Testis (tissue), 3 donors: ENCODE measurements around the gene DTNB. TPM values are rescaled to one million over a fixed set of nuclear protein-coding genes. Genes with fewer than 3 reads are reported as not detected.

Experiments used
- DNase-seq: peaks from one replicate; pipeline ENCODE4 v3.0.0-alpha.2; 2019
- H3K27ac ChIP-seq, 2 donors: fragments of 200-600 bp; sonication (generic); one replicate each; pipeline ENCODE4 v1.5.1; 2019
- H3K27me3 ChIP-seq: fragments of 200-600 bp; sonication (generic); one replicate; pipeline ENCODE4 v1.5.1; 2019
- H3K36me3 ChIP-seq: fragments of 200-600 bp; sonication (generic); one replicate; pipeline ENCODE4 v1.5.1; 2017; ENCODE audit warnings: low read depth; ENCODE audit errors: missing control alignments
- H3K4me1 ChIP-seq: fragments of 200-600 bp; sonication (generic); one replicate; pipeline ENCODE4 v1.5.1; 2019
- H3K4me3 ChIP-seq, 2 donors: fragments of 200-600 bp; sonication (generic); one replicate each; pipeline ENCODE4 v1.5.1; 2017 to 2019
- H3K9me3 ChIP-seq: fragments of 200-600 bp; sonication (generic); one replicate; pipeline ENCODE4 v1.5.1; 2017
- POLR2A ChIP-seq: fragments of 450-650 bp; IDR thresholded peaks from one replicate; pipeline ENCODE4 v1.6.1; 2017; ENCODE audit warnings: antibody characterized with exemption, mild to moderate bottlenecking, moderate library complexity
- WGBS, 2 donors: methylation state at CpG; one replicate each; pipeline ENCODE4 v1.1.5; 2018; 5-methylcytosine and 5-hydroxymethylcytosine counted together
- intact Hi-C: fragments of 100-400 bp; cut with DNase I; formaldehyde crosslinking; loops from one replicate; pipeline ENCODE4 v1.15.1; 2023; ENCODE audit warnings: low total_unique reads
- polyA plus RNA-seq: library from polyadenylated mRNA; stranded (reverse); fragments of 350-450 nt; fragmentation: Illumina TruSeq; extraction: RNeasy Lipid Tissue Mini Kit (QIAGEN cat#74804); gene quantifications from one replicate; pipeline ENCODE4 v1.2.3, GENCODE V29; 2014; ENCODE audit warnings: low read depth, low replicate concordance; ENCODE audit not compliant: insufficient read depth
- total RNA-seq, 2 donors: library from RNA; depleted of rRNA; stranded (reverse); fragments of >200 nt; gene quantifications; one replicate each; pipeline ENCODE4 v1.2.3, GENCODE V29; 2016
- TF ChIP-seq, protein P1 (sequence below), 3 experiments: fragments of 450-650 bp in 2 of 3; fragments of 200-600 bp in 1 of 3; sonication (generic) in 1 of 3; IDR thresholded peaks; one replicate each; pipeline ENCODE4 v1.5.1; 2016 to 2019; ENCODE audit warnings: antibody characterized with exemption in 3 of 3, mild to moderate bottlenecking in 2 of 3, moderate library complexity in 1 of 3

DTNB gene
- total and polyA plus RNA-seq, 3 donors from 2014 or later = 21.9 to 47.3 (median 45.1) TPM

DNA sequence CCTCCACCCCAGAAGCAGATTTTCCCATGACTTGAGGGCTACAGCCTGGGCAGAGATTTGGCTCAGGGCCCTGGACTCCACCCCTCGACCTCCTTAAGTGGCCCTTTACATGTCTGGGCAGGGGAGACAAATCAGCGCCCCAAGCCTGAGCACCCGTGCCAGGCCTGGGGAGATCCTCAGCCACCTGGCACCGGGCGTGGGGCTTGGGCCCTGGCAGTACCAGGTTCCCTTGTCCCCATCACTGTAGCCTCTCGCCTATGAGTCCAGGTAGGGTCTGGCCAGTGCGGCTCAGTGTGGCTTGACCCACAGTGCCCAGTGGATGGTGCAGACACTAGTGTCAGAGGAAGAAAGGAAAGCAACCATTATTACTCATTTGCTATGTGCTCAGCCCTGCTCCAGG is 309.6 kb downstream of the DTNB start:
- H3K27me3 ChIP-seq = no peaks in the 10 kb centered on the region
- H3K36me3 ChIP-seq = no peaks in the 10 kb centered on the region
- no peaks in the 10 kb centered on the region for H3K9me3 ChIP-seq
- H3K27ac ChIP-seq = no peak overlapping the region
- no peak for DNase-seq
- no peak overlapping the region for H3K4me3 ChIP-seq
- no peak for TF ChIP-seq POLR2A
- TF ChIP-seq, protein P1, sequence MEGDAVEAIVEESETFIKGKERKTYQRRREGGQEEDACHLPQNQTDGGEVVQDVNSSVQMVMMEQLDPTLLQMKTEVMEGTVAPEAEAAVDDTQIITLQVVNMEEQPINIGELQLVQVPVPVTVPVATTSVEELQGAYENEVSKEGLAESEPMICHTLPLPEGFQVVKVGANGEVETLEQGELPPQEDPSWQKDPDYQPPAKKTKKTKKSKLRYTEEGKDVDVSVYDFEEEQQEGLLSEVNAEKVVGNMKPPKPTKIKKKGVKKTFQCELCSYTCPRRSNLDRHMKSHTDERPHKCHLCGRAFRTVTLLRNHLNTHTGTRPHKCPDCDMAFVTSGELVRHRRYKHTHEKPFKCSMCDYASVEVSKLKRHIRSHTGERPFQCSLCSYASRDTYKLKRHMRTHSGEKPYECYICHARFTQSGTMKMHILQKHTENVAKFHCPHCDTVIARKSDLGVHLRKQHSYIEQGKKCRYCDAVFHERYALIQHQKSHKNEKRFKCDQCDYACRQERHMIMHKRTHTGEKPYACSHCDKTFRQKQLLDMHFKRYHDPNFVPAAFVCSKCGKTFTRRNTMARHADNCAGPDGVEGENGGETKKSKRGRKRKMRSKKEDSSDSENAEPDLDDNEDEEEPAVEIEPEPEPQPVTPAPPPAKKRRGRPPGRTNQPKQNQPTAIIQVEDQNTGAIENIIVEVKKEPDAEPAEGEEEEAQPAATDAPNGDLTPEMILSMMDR (IDR thresholded peaks at IDR 0.05) = no peak
- intact Hi-C loops = no loop called here
- WGBS, 2 donors = 90 to 94% methylated on average over 4 to 7 of the region's 7 CpGs
- H3K4me1 ChIP-seq = no peaks in the 10 kb centered on the region

DNA sequence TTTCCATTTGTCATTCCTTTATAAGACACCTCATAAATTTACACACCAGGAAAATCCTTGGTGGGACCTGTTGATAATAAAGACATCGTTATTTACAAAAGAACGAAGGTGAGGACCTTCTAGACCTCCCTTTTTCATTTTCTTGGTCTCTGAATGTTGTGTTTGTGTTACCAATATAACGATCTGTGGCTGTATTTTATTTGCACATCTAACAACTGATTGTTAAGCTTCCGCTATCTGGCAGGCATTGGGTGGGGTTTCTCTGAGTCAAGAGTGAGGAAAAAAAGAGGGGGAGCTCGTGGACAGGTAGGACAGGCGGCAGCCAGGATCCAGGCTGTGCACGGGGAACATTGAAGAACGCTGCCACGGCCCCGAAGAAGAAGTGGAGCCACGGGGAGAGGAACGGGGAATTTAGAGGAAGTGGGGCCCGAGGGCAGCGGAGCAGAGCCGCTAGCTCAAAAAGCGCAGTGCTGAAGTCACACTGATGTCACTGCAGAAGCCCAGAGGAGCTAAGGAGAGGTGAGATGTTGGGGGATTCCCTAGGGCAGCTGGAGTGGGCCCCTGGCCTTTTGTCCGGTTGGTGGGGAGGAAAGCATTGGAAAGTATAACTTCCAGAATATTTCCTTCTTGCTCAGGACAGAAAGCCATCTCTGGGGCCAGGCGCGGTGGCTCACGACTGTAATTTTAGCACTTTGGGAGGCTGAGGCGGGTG is 310.8 kb downstream of the DTNB start:
- intact Hi-C loops = no loop called here
- Histone ChIP-seq H3K27ac (peak overlapping the region; percentile 27 to 58), H3K27me3 (no peaks in the 10 kb centered on the region), H3K36me3 (no peaks in the 10 kb centered on the region), H3K9me3 (no peaks in the 10 kb centered on the region), H3K4me3 (peak overlapping the region in 1 of 2 donors; percentile 40), H3K4me1 (no peaks in the 10 kb centered on the region)
- 25 to 40% methylated on average over 18 to 21 of the region's 21 CpGs for WGBS, 2 donors
- TF ChIP-seq, protein P1 (IDR thresholded peaks at IDR 0.05) = no peak
- no peak for TF ChIP-seq POLR2A
- no peak for DNase-seq

DNA sequence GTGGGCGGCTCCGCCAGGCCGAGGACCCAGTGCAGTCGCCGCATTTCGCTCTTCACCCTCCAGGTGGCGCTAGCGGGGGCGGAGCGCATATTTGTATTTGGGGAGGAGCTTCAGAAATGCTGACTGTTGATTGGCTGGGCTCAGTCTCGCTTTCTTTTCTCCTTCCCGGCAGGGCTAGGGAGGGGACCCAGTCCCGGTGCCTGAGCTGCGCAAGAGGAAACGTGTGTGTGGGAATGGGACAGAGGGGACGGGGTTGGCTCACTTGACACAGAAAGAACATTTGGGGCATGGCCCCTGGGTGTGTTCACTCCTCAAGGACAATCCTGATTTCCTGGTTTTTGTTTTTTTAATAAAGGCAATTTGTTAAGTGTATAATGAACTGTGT is 311.3 kb downstream of the DTNB start:
- TF ChIP-seq, protein P1 (IDR thresholded peaks at IDR 0.05) = peak; percentile 95 to 96 (median 96)
- TF ChIP-seq POLR2A = peak; percentile 30
- Histone ChIP-seq H3K9me3 (no peaks in the 10 kb centered on the region), H3K27me3 (no peaks in the 10 kb centered on the region), H3K4me1 (no peaks in the 10 kb centered on the region), H3K27ac (peak overlapping the region; percentile 27 to 58), H3K36me3 (no peaks in the 10 kb centered on the region), H3K4me3 (peak overlapping the region in 1 of 2 donors; percentile 40)
- intact Hi-C loops = no loop called here
- 0% methylated on average over 15 to 16 of the region's 16 CpGs for WGBS, 2 donors
- peak; percentile 96 for DNase-seq

DNA sequence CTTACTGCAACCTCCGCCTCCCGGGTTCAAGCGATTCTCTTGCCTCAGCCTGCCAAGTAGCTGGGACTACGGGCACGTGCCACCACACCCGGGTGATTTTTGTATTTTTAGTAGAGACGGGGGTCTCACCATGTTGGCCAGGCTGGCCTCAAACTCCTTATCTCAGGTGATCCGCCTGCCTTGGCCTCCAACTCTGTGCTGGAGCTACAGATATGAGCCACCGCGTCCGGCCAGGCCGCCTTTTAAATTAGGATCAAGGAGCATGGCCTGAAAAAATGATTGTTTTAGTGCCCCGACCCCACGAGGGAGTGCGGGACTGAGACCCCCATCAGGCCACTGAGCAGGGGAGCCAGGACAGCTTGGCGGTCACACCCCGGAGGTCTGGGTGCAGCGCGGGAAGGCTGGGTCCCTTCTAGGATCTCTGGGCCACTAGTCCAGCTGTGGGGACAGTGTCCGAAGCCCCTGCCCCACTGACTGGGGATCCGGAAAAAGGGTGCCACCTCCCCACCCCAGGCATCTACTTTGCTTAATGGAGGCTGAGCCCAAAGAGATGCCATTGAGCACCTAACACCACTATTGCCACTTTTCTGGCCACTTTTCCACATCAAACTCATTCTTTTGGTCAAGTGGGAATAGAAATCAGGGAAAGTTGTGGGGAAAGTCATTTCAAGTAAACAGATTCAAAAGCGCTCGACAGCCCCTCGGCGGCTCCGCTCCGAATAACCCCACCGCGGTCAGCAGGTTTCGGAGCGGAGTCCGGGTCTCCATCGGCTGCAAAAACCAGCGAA is 311.9 kb downstream of the DTNB start:
- Histone ChIP-seq H3K27ac (no peak overlapping the region), H3K36me3 (no peaks in the 10 kb centered on the region), H3K4me1 (no peaks in the 10 kb centered on the region), H3K27me3 (no peaks in the 10 kb centered on the region), H3K9me3 (no peaks in the 10 kb centered on the region), H3K4me3 (peak overlapping the region in 1 of 2 donors; percentile 40)
- TF ChIP-seq, protein P1 (IDR thresholded peaks at IDR 0.05) = no peak
- no peak for TF ChIP-seq POLR2A
- WGBS, 2 donors = 42 to 47% methylated on average over 34 of the region's 34 CpGs
- DNase-seq = no peak
- intact Hi-C loops = no loop called here
